GM19023 (cell line): ENCODE data around the gene IRX4.

Source experiments
- ATAC-seq: cut with Tn5 transposase; IDR thresholded peaks from one replicate; pipeline ENCODE4 v1.9.1; 2021; ENCODE audit warnings: mild to moderate bottlenecking, moderate library complexity; ENCODE audit not compliant: unreplicated experiment

Gene IRX4

GRCh38 chr5:1840741-1841521 is 41.8 kb downstream of the IRX4 start:
- no peak for ATAC-seq

DNA sequence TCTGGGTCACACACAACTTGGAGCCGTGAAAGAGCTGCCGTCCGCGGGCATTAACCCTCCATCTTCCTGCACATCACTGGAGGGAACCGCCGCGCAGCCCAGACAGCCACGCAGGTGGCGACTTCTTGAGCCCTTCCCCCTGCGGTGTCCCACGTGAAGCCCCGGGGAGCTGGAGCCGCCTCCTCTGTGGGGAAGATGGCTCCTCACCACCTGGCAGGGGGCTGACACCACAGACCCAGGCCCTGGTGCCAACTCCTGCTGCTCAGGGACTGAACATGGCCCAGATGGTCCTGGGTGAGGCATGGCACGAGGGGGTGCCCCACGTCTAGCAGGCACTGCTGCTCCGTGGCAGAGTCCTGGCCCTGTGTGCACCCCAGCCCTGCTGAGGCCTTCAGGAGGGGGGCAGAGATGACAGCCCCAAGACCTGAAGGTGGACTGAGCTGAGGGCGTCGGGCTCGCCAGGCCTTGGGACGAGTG is 42.6 kb downstream of the IRX4 start:
- no peak for ATAC-seq

GRCh38 chr5:1838013-1838412 is 44.7 kb downstream of the IRX4 start:
- ATAC-seq = no peak

- no peak for ATAC-seq
These were observed 45.5 kb downstream of the IRX4 start for GRCh38 chr5:1836891-1837880.

- ATAC-seq = no peak
These were observed 46.4 kb downstream of the IRX4 start for GRCh38 chr5:1836176-1836890.

GRCh38 chr5:1835431-1835830 is 47.3 kb downstream of the IRX4 start:
- no peak for ATAC-seq

DNA sequence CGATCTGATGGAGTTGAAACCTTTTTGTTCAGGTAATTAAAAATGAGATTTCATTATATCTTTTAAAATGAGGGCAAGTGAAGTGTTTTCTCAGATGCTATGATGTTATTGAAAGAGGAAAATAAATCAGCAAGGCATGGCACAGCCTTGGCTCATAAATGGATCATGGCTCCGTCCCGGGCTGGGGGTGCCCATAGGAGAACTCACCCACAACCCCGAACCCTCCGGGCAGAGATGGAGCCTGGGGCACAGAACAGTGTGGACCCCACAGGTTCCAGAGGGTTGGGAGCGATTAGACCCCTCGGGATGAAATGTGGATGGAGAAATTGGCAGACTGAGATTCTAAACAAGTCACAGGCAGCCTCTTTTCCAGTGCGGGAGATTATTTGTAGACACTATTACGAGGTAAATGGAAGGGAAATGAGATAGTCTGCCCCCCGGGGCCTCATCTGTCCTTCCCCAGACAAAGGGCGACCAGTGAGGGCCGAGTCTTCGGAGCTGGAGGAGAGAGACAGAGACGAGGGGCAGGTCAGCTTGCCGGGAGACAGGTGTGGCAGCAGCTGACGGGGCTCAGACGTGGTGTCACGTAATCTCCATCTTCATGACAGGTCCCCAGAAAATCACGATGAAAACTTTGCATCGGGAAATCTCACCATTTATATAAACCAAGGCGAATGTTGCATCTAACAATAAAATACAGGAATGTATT is 47.9 kb downstream of the IRX4 start:
- no peak for ATAC-seq

DNA sequence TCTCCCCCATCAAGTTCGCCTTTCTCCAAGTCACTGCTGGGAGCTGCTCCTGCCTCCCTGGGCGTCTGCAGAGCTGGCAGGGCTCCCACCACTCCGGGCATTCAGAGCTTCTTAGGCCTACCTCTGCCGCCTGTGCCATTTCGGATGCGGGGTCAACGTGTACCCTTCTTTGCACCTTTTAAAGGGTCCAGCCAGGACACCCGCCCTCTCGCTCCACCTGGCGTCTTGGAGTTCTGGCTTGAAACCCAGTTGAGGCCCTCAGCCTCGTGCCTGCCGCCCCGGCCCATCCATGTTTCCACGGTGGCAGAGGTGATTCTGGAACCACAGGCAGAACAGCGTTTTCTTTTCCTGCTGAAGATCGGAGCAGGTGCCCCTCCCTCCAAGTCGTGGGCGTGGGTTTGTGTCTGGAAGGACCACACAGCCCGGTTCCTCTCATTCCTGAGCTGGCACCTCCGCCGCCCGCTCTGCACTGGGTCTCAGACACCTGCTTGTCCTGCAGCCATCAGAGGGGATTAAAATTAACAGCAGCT is 48.6 kb downstream of the IRX4 start:
- ATAC-seq = no peak

- no peak for ATAC-seq
These were observed 49.3 kb downstream of the IRX4 start for GRCh38 chr5:1833264-1834021.

- ATAC-seq = no peak
These were observed 50.0 kb downstream of the IRX4 start for GRCh38 chr5:1832511-1833250.

GRCh38 chr5:1831677-1832313 is 50.9 kb downstream of the IRX4 start:
- no peak for ATAC-seq

DNA sequence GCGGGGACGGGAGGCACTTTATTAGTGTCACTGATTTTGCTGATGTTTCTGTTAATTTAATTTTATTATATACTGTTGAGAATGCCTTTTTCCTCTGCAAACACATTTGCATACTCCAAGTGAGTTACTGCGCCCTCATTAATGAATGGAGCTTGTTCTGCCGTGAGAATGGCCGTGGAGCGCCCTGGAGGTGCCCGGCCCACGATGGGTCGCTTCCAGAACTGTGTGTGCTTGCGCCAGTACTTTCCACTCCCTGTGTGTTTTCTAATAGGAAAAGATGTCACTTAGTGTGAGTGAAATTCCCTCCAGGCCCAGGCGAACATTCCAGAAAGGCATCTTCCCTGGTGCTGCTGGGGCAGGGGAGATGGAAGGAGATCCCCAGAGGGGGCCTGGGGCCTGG is 51.5 kb downstream of the IRX4 start:
- no peak for ATAC-seq

- no peak for ATAC-seq
These were observed 52.0 kb downstream of the IRX4 start for GRCh38 chr5:1830571-1831228.

GRCh38 chr5:1827886-1828397 is 54.8 kb downstream of the IRX4 start:
- ATAC-seq = no peak
